Caco-2 (cell line): ENCODE data around the gene ABL1. TPM values are rescaled to one million over a fixed set of nuclear protein-coding genes. Genes with fewer than 3 reads are reported as not detected.

Experiments used
- BruUV-seq: library from RNA; stranded (reverse); fragments of 400-500 nt; replicated peaks from 2 replicates; lab custom pipeline; 2021; lab: Mats Ljungman, UMichigan
- CTCF ChIA-PET: fragments of 300-600 bp; sonication (Branson Sonifier 250); formaldehyde crosslinking; loops from one replicate; lab custom pipeline; 2022; ENCODE audit warnings: antibody characterized with exemption; lab: Charles Lee
- POLR2A ChIA-PET: fragments of 300-600 bp; sonication (Branson Sonifier 250); formaldehyde crosslinking; loops from one replicate; lab custom pipeline; 2022; ENCODE audit warnings: antibody characterized with exemption; lab: Charles Lee
- DNase-seq, 2 experiments: peaks; one replicate each; pipeline versions ENCODE4 v3.0.0 to v3.0.0-alpha.2; 2020 to 2022
- H3K27me3 ChIP-seq: replicated peaks from 2 replicates; pipeline ENCODE4 v1.6.0; 2011; ENCODE audit warnings: low read length; ENCODE audit not compliant: control insufficient read depth, insufficient read depth
- H3K36me3 ChIP-seq: 2 replicates; pipeline ENCODE4 v1.5.1; 2011; ENCODE audit warnings: low read length; ENCODE audit not compliant: control insufficient read depth, insufficient read depth
- H3K4me1 ChIP-seq: fragments of 250-450 bp; sonication (Bioruptor Pico); 2 replicates; pipeline ENCODE4 v1.5.1; 2020; ENCODE audit warnings: mild to moderate bottlenecking
- H3K4me3 ChIP-seq: 2 replicates; pipeline ENCODE4 v1.5.1; 2011; ENCODE audit warnings: low read depth, mild to moderate bottlenecking, control low read depth, low read length
- H3K9me3 ChIP-seq: fragments of 250-450 bp; sonication (Bioruptor Pico); 2 replicates; pipeline ENCODE4 v1.5.1; 2020; ENCODE audit warnings: mild to moderate bottlenecking, moderate library complexity
- H3K27ac Mint-ChIP-seq: one replicate; pipeline ENCODE4 v1.8.0; 2022; ENCODE audit warnings: mixed read lengths; ENCODE audit not compliant: unreplicated experiment
- H3K27me3 Mint-ChIP-seq: one replicate; pipeline ENCODE4 v1.8.0; 2022; ENCODE audit warnings: mixed read lengths; ENCODE audit not compliant: insufficient read depth, unreplicated experiment
- H3K36me3 Mint-ChIP-seq: one replicate; pipeline ENCODE4 v1.8.0; 2022; ENCODE audit warnings: mild to moderate bottlenecking, mixed read lengths; ENCODE audit not compliant: insufficient read depth, unreplicated experiment
- H3K4me1 Mint-ChIP-seq: one replicate; pipeline ENCODE4 v1.8.0; 2022; ENCODE audit warnings: low read depth, mixed read lengths; ENCODE audit not compliant: unreplicated experiment
- H3K4me3 Mint-ChIP-seq: one replicate; pipeline ENCODE4 v1.8.0; 2022; ENCODE audit warnings: mild to moderate bottlenecking, moderate library complexity, mixed read lengths; ENCODE audit not compliant: unreplicated experiment
- H3K9me3 Mint-ChIP-seq: one replicate; pipeline ENCODE4 v1.8.0; 2022; ENCODE audit warnings: mixed read lengths; ENCODE audit not compliant: unreplicated experiment
- intact Hi-C: fragments of 100-400 bp; cut with micrococcal nuclease; formaldehyde crosslinking; loops from one replicate; pipeline ENCODE4 v1.10.0; 2022; ENCODE audit not compliant: unreplicated experiment
- total RNA-seq: library from RNA; stranded (reverse); gene quantifications from 2 replicates; pipeline ENCODE4 v1.2.3, GENCODE V29; 2022
- TF ChIP-seq, protein P1 (sequence below), 2 experiments: fragments of 200-600 bp in 1 of 2; IDR thresholded peaks; 1 replicate in 1 of 2; 2 replicates in 1 of 2; pipeline versions ENCODE4 v1.5.1 to v1.8.0; 2011 to 2022; ENCODE audit warnings: antibody characterized with exemption in 1 of 2, control low read depth in 1 of 2, inconsistent platforms in 1 of 2, low read depth in 1 of 2, low read length in 1 of 2, mild to moderate bottlenecking in 1 of 2, moderate library complexity in 1 of 2; ENCODE audit not compliant: insufficient read depth in 1 of 2, severe bottlenecking in 1 of 2, unreplicated experiment in 1 of 2

The ABL1 gene
- total RNA-seq, 1 experiment from 2014 or later: 55.2 TPM

DNA sequence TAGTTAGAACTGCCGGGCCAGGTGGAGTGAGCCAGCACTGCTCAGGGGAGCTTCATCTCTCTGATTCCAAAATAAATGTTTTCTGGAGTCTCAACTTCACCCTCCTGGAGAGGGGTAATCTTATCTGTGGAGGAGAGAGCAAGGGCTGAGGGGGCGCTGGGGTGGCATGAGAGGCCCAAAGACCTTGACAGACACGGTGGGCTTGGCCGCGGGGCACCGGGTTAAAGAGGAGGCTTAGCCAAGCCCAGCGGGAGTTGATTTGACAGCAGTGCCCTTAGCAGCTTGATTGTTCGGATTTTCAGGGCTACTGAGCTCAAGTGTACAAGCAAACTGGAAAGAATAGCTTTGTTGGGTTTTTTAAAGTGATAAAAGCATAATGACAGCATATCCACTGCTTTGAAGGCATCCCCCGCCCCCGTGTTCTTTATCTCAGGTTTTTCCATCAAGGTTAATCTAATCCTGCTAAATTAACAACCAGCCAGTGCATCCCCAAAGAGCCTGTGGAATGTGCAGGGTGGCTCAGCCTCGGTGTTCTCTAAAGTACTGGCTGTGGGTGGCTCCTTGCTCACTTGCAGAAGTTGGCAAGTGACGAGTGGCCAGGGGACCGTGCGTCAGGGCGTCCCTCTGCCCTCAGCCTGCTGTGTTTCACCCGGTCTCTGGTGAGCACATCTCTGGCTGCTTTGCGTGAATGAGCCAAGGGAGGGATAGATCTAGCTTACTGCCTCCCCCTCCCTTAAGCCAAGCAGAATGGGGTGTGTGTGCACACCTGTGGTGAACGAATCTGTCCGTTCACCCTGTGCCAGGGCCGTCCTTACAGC lies 56.0 kb downstream of the ABL1 start:
- peaks cover 51% of the 10 kb centered on the region for H3K36me3 Mint-ChIP-seq
- peaks cover 2% of the 10 kb centered on the region for H3K36me3 ChIP-seq
- H3K27ac Mint-ChIP-seq: no peak overlapping the region
- CTCF ChIA-PET: interaction anchor here (1.3 kb wide), 1 partner anchor 24 kb away, joined by 5 read pairs; no protein-coding TSS in a partner anchor
- TF ChIP-seq, protein P1, sequence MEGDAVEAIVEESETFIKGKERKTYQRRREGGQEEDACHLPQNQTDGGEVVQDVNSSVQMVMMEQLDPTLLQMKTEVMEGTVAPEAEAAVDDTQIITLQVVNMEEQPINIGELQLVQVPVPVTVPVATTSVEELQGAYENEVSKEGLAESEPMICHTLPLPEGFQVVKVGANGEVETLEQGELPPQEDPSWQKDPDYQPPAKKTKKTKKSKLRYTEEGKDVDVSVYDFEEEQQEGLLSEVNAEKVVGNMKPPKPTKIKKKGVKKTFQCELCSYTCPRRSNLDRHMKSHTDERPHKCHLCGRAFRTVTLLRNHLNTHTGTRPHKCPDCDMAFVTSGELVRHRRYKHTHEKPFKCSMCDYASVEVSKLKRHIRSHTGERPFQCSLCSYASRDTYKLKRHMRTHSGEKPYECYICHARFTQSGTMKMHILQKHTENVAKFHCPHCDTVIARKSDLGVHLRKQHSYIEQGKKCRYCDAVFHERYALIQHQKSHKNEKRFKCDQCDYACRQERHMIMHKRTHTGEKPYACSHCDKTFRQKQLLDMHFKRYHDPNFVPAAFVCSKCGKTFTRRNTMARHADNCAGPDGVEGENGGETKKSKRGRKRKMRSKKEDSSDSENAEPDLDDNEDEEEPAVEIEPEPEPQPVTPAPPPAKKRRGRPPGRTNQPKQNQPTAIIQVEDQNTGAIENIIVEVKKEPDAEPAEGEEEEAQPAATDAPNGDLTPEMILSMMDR (IDR thresholded peaks at IDR 0.05; ENCODE audit: insufficient read depth in 1 of 2, low read depth in 1 of 2, low read length in 1 of 2, severe bottlenecking in 1 of 2, unreplicated experiment in 1 of 2): no peak
- H3K4me3 Mint-ChIP-seq: no peak overlapping the region
- no peaks in the 10 kb centered on the region for H3K9me3 Mint-ChIP-seq
- no peaks in the 10 kb centered on the region for H3K27me3 Mint-ChIP-seq
- no peaks in the 10 kb centered on the region for H3K4me1 Mint-ChIP-seq
- DNase-seq: no peak
- H3K4me1 ChIP-seq: no peaks in the 10 kb centered on the region
- no peak overlapping the region for H3K4me3 ChIP-seq
- intact Hi-C loops: no loop called here
- H3K27me3 ChIP-seq: no peaks in the 10 kb centered on the region
- no TSS peak for BruUV-seq
- POLR2A ChIA-PET: interaction anchor here (0.5 kb wide), 1 partner anchor 123 kb away, joined by 3 read pairs; no protein-coding TSS in a partner anchor
- no peaks in the 10 kb centered on the region for H3K9me3 ChIP-seq

DNA sequence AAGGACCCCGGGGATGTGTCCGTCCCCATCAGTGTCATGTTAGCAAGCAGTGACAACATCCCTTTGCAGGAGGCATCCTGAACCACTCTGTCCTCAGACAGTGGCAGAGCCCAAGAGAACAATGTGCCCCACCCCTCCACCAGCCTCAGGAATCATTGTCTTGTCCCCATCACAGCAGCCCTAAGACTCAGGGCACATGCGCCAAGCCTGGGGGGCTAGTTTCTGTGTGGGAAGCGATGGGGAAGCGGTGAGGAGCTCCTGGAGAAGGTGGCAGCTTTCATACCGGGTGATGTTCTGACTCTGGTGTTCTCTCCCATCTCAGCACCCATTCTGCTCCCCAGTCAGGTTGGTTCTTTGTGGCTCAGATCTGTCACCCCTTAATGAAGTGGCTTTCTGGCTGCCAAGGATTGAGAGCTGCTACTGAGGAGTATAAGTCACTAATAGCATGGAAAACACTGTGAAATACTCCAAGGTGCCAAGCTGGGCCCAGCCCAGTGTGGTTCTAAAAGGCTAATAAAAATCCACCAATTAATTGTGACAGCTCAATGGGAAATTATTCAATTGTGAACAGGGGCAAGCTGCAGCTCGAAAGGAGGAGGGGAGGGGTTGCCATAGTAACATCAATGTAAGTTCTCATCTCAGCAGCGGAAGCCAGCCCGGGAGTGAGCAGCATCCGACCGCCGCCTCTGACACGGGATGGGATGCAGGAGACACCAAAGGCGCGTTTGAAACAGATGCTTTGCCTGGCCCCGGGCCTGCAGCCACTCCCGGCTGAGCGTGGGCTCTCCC lies 56.8 kb downstream of the ABL1 start:
- POLR2A ChIA-PET: interaction anchor here (0.9 kb wide), 1 partner anchor 106 kb away, joined by 3 read pairs; no protein-coding TSS in a partner anchor
- TF ChIP-seq, protein P1 (IDR thresholded peaks at IDR 0.05; ENCODE audit: insufficient read depth in 1 of 2, low read depth in 1 of 2, low read length in 1 of 2, severe bottlenecking in 1 of 2, unreplicated experiment in 1 of 2): no peak
- CTCF ChIA-PET: no interaction called here
- Histone ChIP-seq H3K4me1 (no peaks in the 10 kb centered on the region), H3K9me3 (no peaks in the 10 kb centered on the region), H3K4me3 (no peak overlapping the region), H3K36me3 (peaks cover 1% of the 10 kb centered on the region), H3K27me3 (no peaks in the 10 kb centered on the region)
- H3K27ac Mint-ChIP-seq: no peak overlapping the region
- no peaks in the 10 kb centered on the region for H3K4me1 Mint-ChIP-seq
- no peaks in the 10 kb centered on the region for H3K9me3 Mint-ChIP-seq
- intact Hi-C loops: no loop called here
- peaks cover 50% of the 10 kb centered on the region for H3K36me3 Mint-ChIP-seq
- DNase-seq: no peak
- no peak overlapping the region for H3K4me3 Mint-ChIP-seq
- H3K27me3 Mint-ChIP-seq: no peaks in the 10 kb centered on the region
- BruUV-seq: no TSS peak
